HEK293 (cell line): ENCODE results near the gene IL21.

Experiments
- CTCF ChIA-PET: fragments of 350-600 bp; formaldehyde crosslinking; extraction: SDS; loops from one replicate; lab custom pipeline; 2021; ENCODE audit warnings: antibody characterized with exemption; lab: Yijun Ruan, JAX
- POLR2A ChIA-PET: fragments of 300-600 bp; formaldehyde crosslinking; extraction: SDS; loops from one replicate; lab custom pipeline; 2020; ENCODE audit warnings: antibody characterized with exemption, inconsistent platforms; lab: Yijun Ruan, JAX
- H3K27ac ChIP-seq: fragments of 200-500 bp; sonication (Bioruptor generic); 2 replicates; pipeline ENCODE4 v1.5.1; 2014; ENCODE audit warnings: low read depth, low read length, control low read depth, inconsistent platforms; ENCODE audit errors: extremely low read depth
- H3K36me3 ChIP-seq, 2 experiments: fragments of 200-500 bp in 1 of 2; sonication (Bioruptor generic) in 1 of 2; 1 replicate in 1 of 2; 2 replicates in 1 of 2; pipeline ENCODE4 v1.5.1; 2014 to 2017; ENCODE audit warnings: inconsistent platforms in 2 of 2, low read length in 2 of 2; ENCODE audit not compliant: control insufficient read depth in 2 of 2, insufficient read depth in 1 of 2
- H3K4me1 ChIP-seq: fragments of 200-500 bp; sonication (Bioruptor generic); 2 replicates; pipeline ENCODE4 v1.5.1; 2014; ENCODE audit warnings: mild to moderate bottlenecking, low read length, inconsistent platforms; ENCODE audit not compliant: control insufficient read depth, insufficient read depth
- H3K4me3 ChIP-seq: 2 replicates; pipeline ENCODE4 v1.5.1; 2011; ENCODE audit warnings: low read depth, mild to moderate bottlenecking, control low read depth, low read length, moderate library complexity
- H3K9me3 ChIP-seq: fragments of 200-500 bp; sonication (Bioruptor generic); 2 replicates; pipeline ENCODE4 v1.5.1; 2014; ENCODE audit warnings: low read depth, low read length, inconsistent platforms; ENCODE audit not compliant: control insufficient read depth, insufficient read depth
- ELK4 ChIP-seq: IDR thresholded peaks from 2 replicates; pipeline ENCODE4 v1.6.1; 2011; ENCODE audit warnings: mild to moderate bottlenecking, low read depth, low read length, borderline replicate concordance
- HIC1 ChIP-seq: fragments of 450-650 bp; formaldehyde crosslinking; IDR thresholded peaks from 2 replicates; pipeline ENCODE4 v1.5.1; 2016; ENCODE audit warnings: missing biosample characterization, missing genetic modification characterization
- KLF10 ChIP-seq: fragments of 450-650 bp; IDR thresholded peaks from 2 replicates; pipeline ENCODE4 v1.5.1; 2018; ENCODE audit warnings: missing biosample characterization, mild to moderate bottlenecking, missing genetic modification characterization
- PBX3 ChIP-seq: sonication (generic); formaldehyde crosslinking; IDR thresholded peaks from 2 replicates; pipeline ENCODE4 v1.8.1; 2022; ENCODE audit warnings: mild to moderate bottlenecking, moderate library complexity, missing genetic modification reagents
- REST ChIP-seq: fragments of 450-650 bp; formaldehyde crosslinking; IDR thresholded peaks from 2 replicates; pipeline ENCODE4 v1.5.1; 2016; ENCODE audit warnings: missing biosample characterization, missing genetic modification characterization
- YY2 ChIP-seq: fragments of 450-650 bp; formaldehyde crosslinking; IDR thresholded peaks from 2 replicates; pipeline ENCODE4 v1.5.1; 2016; ENCODE audit warnings: missing biosample characterization, missing genetic modification characterization
- ZBTB26 ChIP-seq: fragments of 450-650 bp; formaldehyde crosslinking; optimal IDR thresholded peaks from 2 replicates; pipeline ENCODE3; 2016; ENCODE audit warnings: missing biosample characterization, mild to moderate bottlenecking, missing genetic modification characterization
- ZBTB49 ChIP-seq: fragments of 450-650 bp; formaldehyde crosslinking; IDR thresholded peaks from 2 replicates; pipeline ENCODE4 v1.5.1; 2016; ENCODE audit warnings: missing biosample characterization, missing genetic modification characterization, low read depth
- ZBTB8A ChIP-seq: fragments of 450-650 bp; formaldehyde crosslinking; IDR thresholded peaks from 2 replicates; pipeline ENCODE4 v1.5.1; 2016; ENCODE audit warnings: missing biosample characterization, missing genetic modification characterization
- ZNF341 ChIP-seq: fragments of 450-650 bp; formaldehyde crosslinking; IDR thresholded peaks from 2 replicates; pipeline ENCODE4; 2016; ENCODE audit warnings: low read depth, missing biosample characterization, missing genetic modification characterization
- ZNF350 ChIP-seq: fragments of 450-650 bp; formaldehyde crosslinking; IDR thresholded peaks from 2 replicates; pipeline ENCODE4 v1.5.0; 2017; ENCODE audit warnings: missing biosample characterization, mild to moderate bottlenecking, missing genetic modification characterization
- ZNF514 ChIP-seq: fragments of 450-650 bp; formaldehyde crosslinking; IDR thresholded peaks from 2 replicates; pipeline ENCODE4 v1.5.1; 2016; ENCODE audit warnings: missing biosample characterization, missing genetic modification characterization
- ZNF626 ChIP-seq: fragments of 450-650 bp; sonication (Bioruptor Pico); formaldehyde crosslinking; IDR thresholded peaks from 2 replicates; pipeline ENCODE4 v1.5.1; 2018; ENCODE audit warnings: missing biosample characterization, missing genetic modification characterization, inconsistent platforms
- ZNF645 ChIP-seq: fragments of 450-650 bp; formaldehyde crosslinking; IDR thresholded peaks from 2 replicates; pipeline ENCODE4; 2016; ENCODE audit warnings: missing biosample characterization, missing genetic modification characterization
- ZNF654 ChIP-seq: fragments of 450-650 bp; formaldehyde crosslinking; IDR thresholded peaks from 2 replicates; pipeline ENCODE4 v1.5.1; 2016; ENCODE audit warnings: low read depth, missing biosample characterization, missing genetic modification characterization
- ZNF837 ChIP-seq: fragments of 450-650 bp; formaldehyde crosslinking; IDR thresholded peaks from 2 replicates; pipeline ENCODE4 v1.5.1; 2016; ENCODE audit warnings: missing biosample characterization, missing genetic modification characterization

The IL21 gene

GRCh38 chr4:122617597-122618593 lies 3.0 kb downstream of the IL21 start:
- ChIA-PET CTCF (interaction anchor here (0.6 kb wide), 1 partner anchor 309 kb away, joined by 3 read pairs; no protein-coding TSS in a partner anchor), POLR2A (no interaction called here)
- TF ChIP-seq ZNF350 = no peak
- TF ChIP-seq ZNF626 = no peak
- no peak for TF ChIP-seq ZNF645 (tag by site-specific recombination)
- TF ChIP-seq ZBTB8A (tag by site-specific recombination) = no peak
- no peak for TF ChIP-seq ZNF654
- TF ChIP-seq KLF10 (tag by site-specific recombination) = no peak
- TF ChIP-seq ZNF837 (tag by site-specific recombination) = no peak
- Histone ChIP-seq H3K27ac (no peak overlapping the region), H3K36me3 (no peaks in the 10 kb centered on the region), H3K4me3 (no peak overlapping the region), H3K9me3 (no peaks in the 10 kb centered on the region), H3K4me1 (no peaks in the 10 kb centered on the region)

- no peaks in the 10 kb centered on the region for H3K4me1 ChIP-seq
- H3K9me3 ChIP-seq = no peaks in the 10 kb centered on the region
- ChIA-PET CTCF (interaction anchor here (0.6 kb wide), 1 partner anchor 25 kb away, joined by 3 read pairs; no protein-coding TSS in a partner anchor), POLR2A (no interaction called here)
- H3K27ac ChIP-seq = no peak overlapping the region
- no peaks in the 10 kb centered on the region for H3K36me3 ChIP-seq
- no peak overlapping the region for H3K4me3 ChIP-seq
- TF ChIP-seq ZNF341 (tag by site-specific recombination) (no peak), ZBTB26 (no peak), ELK4 (no peak), YY2 (tag by site-specific recombination) (no peak), PBX3 (CRISPR knock-in tag) (no peak), HIC1 (tag by site-specific recombination) (no peak), ZBTB49 (tag by site-specific recombination) (no peak), REST (tag by site-specific recombination) (no peak), ZNF514 (tag by site-specific recombination) (no peak)
These were observed 3.8 kb downstream of the IL21 start for GRCh38 chr4:122616915-122617596.
